CD1c-positive myeloid dendritic cell (primary cell): Measurements from ENCODE around the gene PCDH11Y.
"Not testable (repeated sequence)": the region's sequence is repeated elsewhere in the genome, so short reads cannot be mapped to it uniquely, and the experiment has no call there.

Source experiments
- DNase-seq: peaks from one replicate; pipeline ENCODE4 v3.0.0-alpha.2; 2016; ENCODE audit errors: extremely low spot score

PCDH11Y gene

DNA sequence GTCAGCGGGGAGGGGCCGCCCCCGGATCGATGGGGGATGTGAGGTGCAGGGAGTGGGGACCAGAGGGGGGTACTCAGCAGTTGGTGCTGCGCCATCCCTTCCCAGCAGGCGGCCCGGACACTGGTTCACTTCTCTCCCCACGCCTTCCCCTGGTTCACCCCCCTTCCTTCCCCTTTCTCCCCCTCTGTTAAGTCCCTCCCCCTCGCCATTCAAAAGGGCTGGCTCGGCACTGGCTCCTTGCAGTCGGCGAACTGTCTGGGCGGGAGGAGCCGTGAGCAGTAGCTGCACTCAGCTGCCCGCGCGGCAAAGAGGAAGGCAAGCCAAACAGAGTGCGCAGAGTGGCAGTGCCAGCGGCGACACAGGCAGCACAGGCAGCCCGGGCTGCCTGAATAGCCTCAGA is at the start of gene PCDH11Y:
PCDH11Y (plus strand) TSS at position 240 of the 400 bp plus-strand sequence. CDS start 56,804 bp downstream, outside the sequence.
- not testable (repeated sequence) for DNase-seq

- not testable (repeated sequence) for DNase-seq
These were observed 32.2 kb upstream of the PCDH11Y start for GRCh38 chrY:4967894-4968293.

DNA sequence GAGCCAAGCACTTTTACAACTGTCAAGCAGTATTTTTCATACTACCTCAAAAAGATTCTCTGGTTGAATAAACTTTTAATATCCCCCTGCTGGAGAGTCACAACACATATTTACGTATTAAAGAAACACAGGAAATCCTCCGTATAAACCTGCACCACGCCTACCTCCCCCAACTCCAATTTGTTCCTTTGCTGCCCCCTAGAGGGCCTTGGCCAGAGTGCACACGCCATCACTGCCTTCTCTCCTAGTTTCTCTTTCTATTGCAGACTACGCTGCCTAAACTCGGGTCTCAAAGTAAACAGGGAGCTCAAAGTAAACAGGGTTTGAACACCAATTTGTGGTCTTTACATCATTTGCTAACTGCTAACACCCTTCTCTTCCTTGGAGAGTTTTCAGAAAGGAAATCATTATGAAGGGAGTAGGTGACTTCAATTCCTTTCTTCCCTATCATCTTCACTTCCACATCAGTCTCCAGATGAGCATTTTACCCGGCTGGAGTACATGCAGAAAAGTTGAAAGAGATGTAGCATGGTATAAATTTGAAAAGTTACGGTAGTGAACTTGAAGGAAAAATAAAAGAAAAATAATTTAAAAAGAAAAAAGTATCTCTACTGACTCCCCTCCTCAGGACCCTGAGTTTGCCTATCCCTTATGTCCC is 8.2 kb upstream of the PCDH11Y start:
- DNase-seq = not testable (repeated sequence)

DNA sequence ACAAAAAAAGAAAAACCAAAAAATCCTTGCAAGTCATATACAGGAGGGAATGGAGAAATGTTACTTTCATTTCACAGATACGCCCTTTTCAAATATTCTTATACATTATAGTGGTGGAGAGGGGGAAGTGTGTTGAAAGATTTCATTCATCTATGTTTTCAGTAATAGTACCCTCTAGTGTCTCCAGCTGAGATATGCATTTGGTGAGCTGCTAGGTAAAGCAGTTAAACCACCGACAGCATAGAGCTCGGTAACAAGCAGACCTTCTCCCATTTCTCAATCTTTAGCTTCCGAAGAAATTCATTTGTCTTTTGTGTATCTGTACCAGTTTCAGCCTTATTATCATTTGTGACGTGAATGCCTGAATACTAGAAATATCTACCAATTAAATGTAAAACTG is 5.2 kb upstream of the PCDH11Y start:
- not testable (repeated sequence) for DNase-seq

DNA sequence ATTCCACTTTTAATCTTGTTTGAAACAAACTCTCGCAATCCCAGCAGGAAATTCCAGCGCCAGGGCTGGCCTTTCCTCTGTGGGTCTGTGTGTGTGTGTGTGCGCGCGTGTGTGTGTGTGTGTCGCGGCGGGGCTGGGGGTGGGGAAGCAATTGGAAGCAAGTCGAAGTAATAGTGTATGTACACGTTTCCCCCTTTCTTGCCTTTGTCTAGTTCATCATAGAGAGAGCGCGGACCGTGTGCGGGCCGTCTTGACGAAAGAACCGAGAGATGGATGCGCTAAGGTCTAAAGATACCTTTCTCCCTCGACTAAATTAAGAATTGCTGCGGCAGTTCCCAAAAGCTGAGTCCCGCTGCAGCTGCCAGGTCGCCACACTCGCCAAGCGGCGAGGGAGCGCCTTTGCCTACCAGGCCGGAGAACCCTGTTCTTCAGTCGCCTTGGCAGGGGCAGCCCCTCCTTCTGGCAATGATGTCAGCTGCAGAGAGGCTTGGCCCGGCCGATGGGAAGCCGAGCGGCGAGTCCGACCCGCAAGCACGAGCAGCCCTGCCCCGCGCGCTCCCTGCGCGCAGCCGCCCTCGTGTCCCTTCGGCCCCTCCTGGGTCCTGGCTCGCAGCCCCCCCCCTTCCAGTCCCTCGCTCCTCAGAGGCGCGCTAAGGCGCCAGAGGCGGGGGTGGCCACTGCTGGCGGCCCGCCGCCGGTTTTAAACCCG is 2.5 kb downstream of the PCDH11Y start:
- not testable (repeated sequence) for DNase-seq

DNA sequence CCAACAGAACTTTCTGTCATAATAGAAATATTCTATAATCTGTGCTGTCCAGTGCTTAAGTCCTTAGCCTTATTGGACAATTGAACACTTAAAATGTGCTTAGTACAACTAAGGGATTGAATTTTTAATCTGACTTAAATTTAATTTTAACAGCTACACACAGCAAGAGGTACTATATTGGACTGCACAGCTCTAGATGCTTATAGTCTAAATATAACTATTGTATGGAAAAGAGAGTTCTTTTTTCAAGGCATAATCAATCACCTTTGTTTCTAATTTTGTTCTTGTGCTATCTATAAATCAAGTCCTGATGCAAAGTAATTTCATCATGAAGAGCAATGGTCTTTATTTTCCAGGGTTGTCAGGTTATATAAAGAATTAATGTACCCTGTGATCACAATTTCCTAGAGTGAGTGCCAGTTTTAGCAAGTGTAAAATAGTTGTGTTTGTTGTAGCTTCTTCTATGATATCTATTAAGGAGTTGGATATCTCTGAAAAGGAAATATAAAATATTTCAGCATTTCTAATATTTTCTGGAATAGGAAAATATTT is 39.0 kb downstream of the PCDH11Y start:
- not testable (repeated sequence) for DNase-seq

- not testable (repeated sequence) for DNase-seq
These were observed 82.9 kb downstream of the PCDH11Y start for GRCh38 chrY:5083017-5083416.

DNA sequence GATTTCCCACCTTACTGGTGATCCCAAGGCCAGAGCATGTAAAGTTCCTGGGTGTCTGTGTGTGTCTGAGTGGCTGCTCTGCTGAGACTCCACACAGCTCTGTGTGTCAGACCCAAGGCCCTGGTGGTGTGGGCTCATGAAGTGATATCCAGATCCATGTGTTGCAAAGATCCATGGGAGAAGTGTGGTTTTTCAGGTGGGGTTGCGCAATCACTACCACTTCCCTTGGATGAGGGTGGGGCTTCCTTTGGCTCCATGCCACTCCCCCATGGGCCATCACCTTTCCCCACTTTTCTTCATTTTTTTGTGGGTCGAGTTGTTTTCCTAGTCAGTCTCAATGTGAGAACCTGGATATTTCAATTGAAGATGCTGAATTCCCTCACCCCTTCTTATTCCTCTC is 182.9 kb downstream of the PCDH11Y start:
- DNase-seq = not testable (repeated sequence)

DNA sequence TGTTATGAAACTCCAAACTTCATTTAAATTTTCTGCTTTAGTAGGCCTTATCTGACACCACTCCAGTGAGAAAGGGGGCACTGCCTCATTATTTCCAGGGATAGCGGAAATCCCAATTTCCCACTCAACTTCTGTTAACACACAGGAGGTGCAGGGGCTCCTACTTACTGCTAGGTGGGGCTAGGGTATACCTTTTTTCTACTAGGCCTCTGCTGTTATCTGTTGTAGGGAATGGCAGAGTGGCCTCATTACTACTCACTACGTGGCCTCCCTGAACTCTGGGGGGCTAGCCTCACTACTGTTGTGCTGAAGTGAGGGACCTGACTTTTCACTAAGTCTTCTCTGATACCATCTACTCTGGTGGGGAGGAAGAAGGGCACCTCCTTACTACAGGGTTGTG is 215.0 kb downstream of the PCDH11Y start:
- not testable (repeated sequence) for DNase-seq

- DNase-seq = not testable (repeated sequence)
These were observed 324.8 kb downstream of the PCDH11Y start for GRCh38 chrY:5324931-5325330.

DNA sequence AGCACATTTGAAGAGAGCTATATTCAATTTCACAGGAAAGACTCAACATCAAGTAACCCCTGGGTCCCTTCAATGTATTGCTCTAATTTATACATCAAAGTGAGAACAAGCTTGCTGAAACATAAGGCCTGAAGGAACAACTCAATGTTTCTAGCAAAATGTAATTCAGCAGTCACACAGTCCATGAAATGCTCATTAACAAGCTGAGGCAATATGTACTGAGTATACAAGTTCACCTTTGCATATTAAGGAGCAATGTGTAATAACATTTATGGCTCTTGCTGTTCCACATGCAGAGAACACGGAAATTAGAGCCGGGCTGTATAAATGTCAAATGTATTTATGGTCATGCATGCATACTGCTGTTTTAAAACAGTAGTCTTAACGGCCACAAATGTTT is 342.1 kb downstream of the PCDH11Y start:
- DNase-seq = not testable (repeated sequence)

DNA sequence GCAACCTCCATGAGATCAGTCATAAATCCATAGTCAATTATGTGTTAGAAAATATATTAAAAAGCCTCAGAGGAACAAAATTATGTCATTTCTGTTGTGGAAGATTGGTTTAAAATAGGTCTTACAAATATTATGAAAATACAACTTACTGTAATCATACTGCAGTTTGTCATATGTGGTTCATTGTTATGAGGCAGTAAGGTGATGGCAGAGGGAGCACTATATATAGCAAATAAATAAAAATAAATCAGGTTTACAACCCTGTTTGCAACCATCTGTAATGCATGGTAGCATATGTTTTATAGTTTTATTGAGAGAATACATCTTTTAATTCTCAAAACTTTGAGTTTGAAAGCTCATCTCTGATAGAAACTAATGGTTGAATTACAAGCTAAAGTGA is 543.6 kb downstream of the PCDH11Y start:
- DNase-seq = not testable (repeated sequence)

DNA sequence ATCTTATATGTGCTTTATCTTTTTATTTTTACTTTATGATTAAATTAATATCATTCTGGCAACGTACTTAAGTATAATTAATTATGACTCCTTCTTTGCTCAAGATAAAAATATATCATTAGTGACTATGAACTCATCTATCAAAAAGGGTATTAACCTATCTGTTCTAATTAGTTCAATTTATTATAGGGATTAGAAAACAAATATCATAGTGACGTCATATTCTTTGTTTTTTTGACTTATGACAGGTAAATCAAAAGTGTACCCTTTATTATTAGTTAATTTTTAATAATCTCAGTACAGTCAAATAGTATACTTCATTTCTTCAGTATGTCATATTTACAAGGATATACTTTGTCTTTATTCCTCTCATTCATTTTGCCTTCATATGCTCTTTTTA is 638.5 kb downstream of the PCDH11Y start:
- not testable (repeated sequence) for DNase-seq

DNA sequence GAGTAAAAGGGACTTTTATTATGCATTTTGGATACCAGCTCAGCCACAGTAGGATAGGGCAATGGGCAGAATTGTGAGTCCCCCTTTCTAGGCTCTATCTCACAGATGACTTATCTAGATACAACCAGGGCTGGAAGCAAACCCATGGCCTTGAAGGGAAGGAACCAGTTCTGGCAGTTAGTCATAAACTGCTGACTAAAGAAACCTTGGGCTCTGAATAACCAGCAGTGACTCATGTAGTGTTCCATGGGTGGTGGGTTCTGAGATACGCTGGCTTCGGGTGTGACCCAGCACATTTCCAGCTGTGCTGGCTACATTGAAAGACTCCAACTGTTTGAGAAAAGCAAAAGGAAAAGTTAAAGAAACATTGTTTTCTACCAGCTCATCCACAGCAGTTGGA is 679.2 kb downstream of the PCDH11Y start:
- not testable (repeated sequence) for DNase-seq

DNA sequence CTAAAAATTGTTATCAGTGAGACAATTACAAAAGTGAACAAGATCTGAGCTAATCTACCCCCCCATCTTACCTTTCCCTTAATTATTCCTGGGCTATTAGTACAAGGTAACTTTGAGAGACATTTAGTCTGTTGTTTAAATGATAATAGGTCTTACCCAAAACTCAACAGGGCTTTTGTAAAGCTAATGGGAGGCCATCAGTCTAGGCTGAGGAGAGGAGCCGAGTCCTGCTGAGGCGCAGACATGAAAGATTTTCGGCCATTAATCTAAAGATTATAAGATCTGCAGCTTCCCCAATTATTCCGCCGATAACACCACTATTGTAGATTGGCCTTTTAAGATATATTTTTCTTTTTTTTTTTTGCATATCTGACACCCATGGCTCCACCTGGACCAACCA is 708.6 kb downstream of the PCDH11Y start:
- DNase-seq = not testable (repeated sequence)

GRCh38 chrY:5709788-5710381 is 709.8 kb downstream of the PCDH11Y start:
- not testable (repeated sequence) for DNase-seq

DNA sequence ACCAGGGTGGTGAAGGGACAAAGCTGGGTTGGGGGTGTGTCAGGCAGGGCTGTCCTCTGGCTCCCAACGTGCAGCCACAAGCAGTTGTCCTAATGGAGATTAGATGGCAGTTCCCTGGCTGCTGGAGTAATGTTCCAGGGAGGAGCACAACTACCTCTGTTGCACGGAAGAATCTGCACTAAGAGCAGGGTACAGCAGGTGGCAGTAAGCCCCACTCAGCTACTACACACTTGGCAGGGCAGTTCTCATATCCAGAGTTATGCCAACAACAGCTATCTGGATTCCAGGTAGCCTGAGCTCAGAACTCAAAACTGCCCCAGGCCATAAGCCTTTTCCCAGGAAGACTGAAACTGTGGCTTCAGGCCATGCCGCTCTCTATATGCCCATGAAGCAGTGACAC is 761.3 kb downstream of the PCDH11Y start:
- DNase-seq = not testable (repeated sequence)

DNA sequence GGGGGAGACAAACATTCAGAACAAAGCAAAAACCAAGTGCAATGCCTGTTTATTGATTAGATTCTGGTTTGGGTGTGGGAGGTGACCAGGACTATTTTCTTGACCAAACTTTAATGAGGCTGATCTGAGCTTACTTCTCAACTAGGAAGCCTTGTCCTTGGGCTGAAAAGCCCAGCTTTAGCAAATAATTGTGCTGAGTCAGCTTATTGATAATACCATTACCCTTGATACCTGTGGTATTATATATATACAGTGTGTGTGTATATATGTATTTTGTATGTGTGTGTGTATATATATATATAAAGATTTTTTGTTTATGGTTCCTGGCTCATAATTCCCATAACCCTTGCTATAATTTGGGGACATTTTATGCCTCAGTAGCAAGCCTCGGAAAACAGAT is 776.4 kb downstream of the PCDH11Y start:
- DNase-seq = not testable (repeated sequence)
